ENCODE measurements around the gene MCF2L2.

Gene MCF2L2

GRCh38 chr3:183153210-183153950 is 275.0 kb downstream of the MCF2L2 start:
- Mint-ChIP-seq H3K9me3 (no peaks in the 10 kb centered on the region), H3K4me3 (no peak overlapping the region), H3K27me3 (no peaks in the 10 kb centered on the region), H3K36me3 (ENCODE audit: low read depth) (peaks cover 18% of the 10 kb centered on the region), H3K4me1 (ENCODE audit: low read depth) (peaks cover 11% of the 10 kb centered on the region), H3K27ac (no peak overlapping the region)
- no peak for DNase-seq

GRCh38 chr3:183151821-183152351 is 276.5 kb downstream of the MCF2L2 start:
- no peak for DNase-seq
- Mint-ChIP-seq H3K27ac (no peak overlapping the region), H3K27me3 (no peaks in the 10 kb centered on the region)

DNA sequence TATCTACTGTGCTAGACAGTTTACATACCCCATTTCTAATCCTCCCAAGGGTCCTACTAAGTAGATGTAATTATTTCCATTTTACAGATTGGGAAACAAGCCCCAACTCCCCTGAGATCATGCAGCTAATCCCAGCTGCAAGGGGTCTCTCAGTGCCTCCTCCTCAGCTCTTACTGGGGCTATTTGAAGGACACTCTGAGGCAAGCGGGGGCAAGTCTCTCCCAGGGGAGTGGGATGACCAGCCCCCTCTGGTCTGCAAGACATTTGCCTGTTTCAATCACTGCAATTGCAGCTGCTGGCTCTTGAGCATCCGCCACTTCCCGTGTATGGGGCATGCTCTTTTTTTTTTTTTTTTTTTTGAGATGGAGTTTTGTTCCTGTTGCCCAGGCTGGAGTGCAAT is 277.3 kb downstream of the MCF2L2 start:
- Mint-ChIP-seq H3K4me3 (no peak overlapping the region), H3K27me3 (no peaks in the 10 kb centered on the region), H3K9me3 (no peaks in the 10 kb centered on the region), H3K4me1 (ENCODE audit: low read depth) (no peaks in the 10 kb centered on the region), H3K27ac (no peak overlapping the region), H3K36me3 (ENCODE audit: low read depth) (peaks cover 13% of the 10 kb centered on the region)
- DNase-seq: no peak

More at GRCh38 chr3:183151821-183152351, 276.5 kb downstream of the MCF2L2 start:
- Mint-ChIP-seq H3K4me1 (ENCODE audit: low read depth) (peaks cover 2% of the 10 kb centered on the region), H3K4me3 (no peak overlapping the region), H3K9me3 (no peaks in the 10 kb centered on the region), H3K36me3 (ENCODE audit: low read depth) (peaks cover 13% of the 10 kb centered on the region)

GRCh38 chr3:183149915-183150750 is 278.3 kb downstream of the MCF2L2 start:
- H3K9me3 Mint-ChIP-seq: no peaks in the 10 kb centered on the region
- no peaks in the 10 kb centered on the region for H3K4me1 Mint-ChIP-seq (ENCODE audit: low read depth)
- H3K27me3 Mint-ChIP-seq: no peaks in the 10 kb centered on the region
- no peak overlapping the region for H3K27ac Mint-ChIP-seq
- H3K4me3 Mint-ChIP-seq: no peak overlapping the region
- no peak for DNase-seq
- H3K36me3 Mint-ChIP-seq (ENCODE audit: low read depth): peaks cover 13% of the 10 kb centered on the region

GRCh38 chr3:183148056-183148455 is 280.4 kb downstream of the MCF2L2 start:
- H3K4me1 Mint-ChIP-seq (ENCODE audit: low read depth): peaks cover 1% of the 10 kb centered on the region
- no peaks in the 10 kb centered on the region for H3K27me3 Mint-ChIP-seq
- no peak for DNase-seq
- no peak overlapping the region for H3K27ac Mint-ChIP-seq
- no peaks in the 10 kb centered on the region for H3K9me3 Mint-ChIP-seq
- peaks cover 10% of the 10 kb centered on the region for H3K36me3 Mint-ChIP-seq (ENCODE audit: low read depth)
- H3K4me3 Mint-ChIP-seq: no peak overlapping the region

DNA sequence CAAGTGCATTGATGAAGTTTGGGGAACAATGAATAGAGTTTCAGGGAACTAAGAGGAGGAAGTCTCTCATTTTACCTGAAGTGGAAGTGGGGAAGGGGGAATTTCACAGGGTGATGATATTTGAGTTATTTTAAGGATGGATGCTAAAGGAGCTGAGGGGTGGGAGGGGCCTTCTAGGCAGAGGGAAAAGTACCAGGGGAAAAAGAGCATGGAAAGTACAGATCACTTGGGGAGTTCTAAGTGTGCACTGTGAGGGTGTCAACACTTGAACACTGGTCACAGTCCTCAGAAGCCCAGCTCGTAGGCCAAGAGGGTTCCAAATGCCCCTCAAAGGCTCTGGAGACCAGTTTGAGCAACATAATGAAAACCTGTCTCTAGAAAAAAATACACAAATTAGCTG is 284.1 kb downstream of the MCF2L2 start:
- Mint-ChIP-seq H3K27me3 (no peaks in the 10 kb centered on the region), H3K27ac (no peak overlapping the region), H3K36me3 (ENCODE audit: low read depth) (peaks cover 6% of the 10 kb centered on the region)

GRCh38 chr3:183142199-183142598 is 286.2 kb downstream of the MCF2L2 start:
- Mint-ChIP-seq H3K4me1 (ENCODE audit: low read depth) (peaks cover 4% of the 10 kb centered on the region), H3K27ac (no peak overlapping the region), H3K9me3 (no peaks in the 10 kb centered on the region), H3K27me3 (no peaks in the 10 kb centered on the region), H3K4me3 (no peak overlapping the region), H3K36me3 (ENCODE audit: low read depth) (peaks cover 6% of the 10 kb centered on the region)
- no peak for DNase-seq

More for the DNA sequence above, 284.1 kb downstream of the MCF2L2 start:
- Mint-ChIP-seq H3K9me3 (no peaks in the 10 kb centered on the region), H3K4me1 (ENCODE audit: low read depth) (peaks cover 4% of the 10 kb centered on the region), H3K4me3 (no peak overlapping the region)
- DNase-seq: no peak

- Mint-ChIP-seq H3K9me3 (no peaks in the 10 kb centered on the region), H3K4me1 (ENCODE audit: low read depth) (no peaks in the 10 kb centered on the region), H3K4me3 (no peak overlapping the region), H3K27me3 (no peaks in the 10 kb centered on the region), H3K36me3 (ENCODE audit: low read depth) (peaks cover 48% of the 10 kb centered on the region), H3K27ac (no peak overlapping the region)
- no peak for DNase-seq
Measured at GRCh38 chr3:183134844-183135243, 293.6 kb downstream of the MCF2L2 start.

DNA sequence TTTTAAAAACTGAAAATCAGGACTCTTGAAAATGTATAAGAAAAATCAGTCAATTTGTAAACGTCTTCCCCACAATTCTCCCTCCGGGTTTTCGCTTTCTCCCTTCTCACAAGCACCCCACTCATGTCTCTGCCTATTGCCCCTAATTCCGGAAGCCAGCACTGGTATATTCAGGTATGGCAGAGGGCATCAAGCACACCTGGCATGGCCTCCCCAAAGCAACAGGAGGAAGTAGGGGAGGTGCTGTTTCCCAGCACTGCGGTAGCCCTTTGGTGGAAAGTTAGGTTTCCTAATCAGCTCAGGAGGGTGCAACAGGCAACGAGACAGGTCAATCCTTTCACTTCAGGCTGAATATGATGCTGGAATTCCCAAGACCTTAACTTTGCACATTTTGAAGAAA is 296.0 kb downstream of the MCF2L2 start:
- Mint-ChIP-seq H3K9me3 (peaks cover 7% of the 10 kb centered on the region), H3K36me3 (ENCODE audit: low read depth) (peaks cover 57% of the 10 kb centered on the region), H3K4me1 (ENCODE audit: low read depth) (no peaks in the 10 kb centered on the region), H3K27ac (no peak overlapping the region), H3K4me3 (no peak overlapping the region), H3K27me3 (no peaks in the 10 kb centered on the region)
- DNase-seq: no peak

DNA sequence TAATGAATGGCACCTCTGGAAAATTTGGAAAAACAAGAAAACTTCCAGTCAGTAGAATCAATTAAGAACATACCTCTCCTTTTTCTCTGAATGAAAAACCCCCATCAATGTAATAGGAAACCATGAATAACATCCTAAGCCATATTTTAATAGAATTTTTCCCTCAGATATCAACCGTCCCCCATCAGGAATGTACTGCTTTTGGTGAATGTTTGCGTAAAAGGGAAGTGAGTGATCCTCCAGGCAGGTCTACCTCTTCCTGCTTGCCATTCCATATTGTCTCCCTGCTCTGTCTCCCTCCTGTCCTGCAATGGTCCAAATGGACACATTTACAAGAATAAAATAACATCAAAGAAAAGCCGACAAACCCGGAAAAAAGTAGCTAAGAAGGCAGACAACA is 296.7 kb downstream of the MCF2L2 start:
- H3K9me3 Mint-ChIP-seq: peaks cover 7% of the 10 kb centered on the region
- no peak overlapping the region for H3K4me3 Mint-ChIP-seq
- no peak for DNase-seq
- H3K36me3 Mint-ChIP-seq (ENCODE audit: low read depth): peaks cover 57% of the 10 kb centered on the region
- no peak overlapping the region for H3K27ac Mint-ChIP-seq
- H3K4me1 Mint-ChIP-seq (ENCODE audit: low read depth): no peaks in the 10 kb centered on the region
- H3K27me3 Mint-ChIP-seq: no peaks in the 10 kb centered on the region

GRCh38 chr3:183131186-183131725 is 297.2 kb downstream of the MCF2L2 start:
- no peak for DNase-seq
- Mint-ChIP-seq H3K27me3 (no peaks in the 10 kb centered on the region), H3K4me3 (no peak overlapping the region), H3K36me3 (ENCODE audit: low read depth) (peaks cover 57% of the 10 kb centered on the region), H3K9me3 (peaks cover 7% of the 10 kb centered on the region), H3K27ac (no peak overlapping the region), H3K4me1 (ENCODE audit: low read depth) (no peaks in the 10 kb centered on the region)

DNA sequence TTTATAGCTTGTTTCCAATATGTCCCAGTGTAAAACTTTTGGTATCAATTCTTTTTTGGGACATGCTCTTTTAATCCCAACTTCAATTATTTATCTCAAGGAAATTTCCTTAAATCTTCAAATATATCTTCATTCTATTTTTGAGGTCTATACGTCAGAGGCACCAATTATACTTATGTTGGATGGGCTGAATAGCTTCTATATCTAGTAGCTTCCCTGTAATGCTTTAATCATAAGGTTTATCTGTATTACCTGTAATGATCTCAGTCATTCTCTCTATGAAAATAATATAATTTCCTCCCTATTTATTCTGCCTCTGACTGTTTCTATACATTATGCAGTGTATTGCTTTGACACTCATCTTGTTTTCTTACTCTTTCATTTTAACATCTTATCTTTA is 299.2 kb downstream of the MCF2L2 start:
- Mint-ChIP-seq H3K9me3 (peaks cover 7% of the 10 kb centered on the region), H3K4me1 (ENCODE audit: low read depth) (no peaks in the 10 kb centered on the region), H3K36me3 (ENCODE audit: low read depth) (peaks cover 41% of the 10 kb centered on the region), H3K4me3 (no peak overlapping the region), H3K27ac (no peak overlapping the region), H3K27me3 (no peaks in the 10 kb centered on the region)
- no peak for DNase-seq

- Mint-ChIP-seq H3K4me3 (no peak overlapping the region), H3K27ac (no peak overlapping the region), H3K36me3 (ENCODE audit: low read depth) (peaks cover 35% of the 10 kb centered on the region), H3K4me1 (ENCODE audit: low read depth) (peaks cover 5% of the 10 kb centered on the region), H3K9me3 (peaks cover 7% of the 10 kb centered on the region), H3K27me3 (no peaks in the 10 kb centered on the region)
- no peak for DNase-seq
Measured at GRCh38 chr3:183128709-183129108, 299.7 kb downstream of the MCF2L2 start.

Data from activated T-cell treated with anti-CD3 and anti-CD28 coated beads, Interleukin-2, amount 50 U/mL, for 24 hours (primary cell).